HG02943 (cell line): ENCODE measurements around the gene RPL13A.

ENCODE experiments used
- ATAC-seq: cut with Tn5 transposase; IDR thresholded peaks from one replicate; pipeline ENCODE4 v1.9.1; 2021; ENCODE audit warnings: mild to moderate bottlenecking, low read depth, moderate library complexity; ENCODE audit not compliant: unreplicated experiment

RPL13A gene

GRCh38 chr19:49539192-49539952 is 52.0 kb downstream of the RPL13A start:
- no peak for ATAC-seq
